ENCODE results near the gene EIF4EBP3.

- TF ChIP-seq CTCF (IDR thresholded peaks at IDR 0.05 in 2 of 3, conservative IDR thresholded peaks at IDR 0.05 in 1 of 3; ENCODE audit: control insufficient read depth in 2 of 3, extremely low read depth in 1 of 3, insufficient read depth in 1 of 3, low read depth in 3 of 3, low read length in 3 of 3) (no peak), NR2C2 (IDR thresholded peaks at IDR 0.05; ENCODE audit: borderline replicate concordance, control insufficient read depth, insufficient read length, low read depth) (no peak), FOXM1 (IDR thresholded peaks at IDR 0.05; ENCODE audit: low read depth, low read length) (no peak), PAX5 (IDR thresholded peaks at IDR 0.05; ENCODE audit: borderline replicate concordance, low read depth, low read length) (no peak), ZNF274 (IDR thresholded peaks at IDR 0.05; ENCODE audit: insufficient read depth, insufficient read length) (no peak), TARDBP (IDR thresholded peaks at IDR 0.05; ENCODE audit: borderline replicate concordance) (no peak), NBN (IDR thresholded peaks at IDR 0.05) (no peak)
Observed at GRCh38 chr5:140548791-140549190, 1.3 kb downstream of the EIF4EBP3 start.

All from GM12878 (cell line).